ENCODE data around the gene BLVRB. TPM values are rescaled to one million over a fixed set of nuclear protein-coding genes. Genes with fewer than 3 reads are reported as not detected.

The BLVRB gene
- total and polyA plus RNA-seq, 10 of the 15 experiments (the other 5 are each of a cell fraction or from before 2014, with no cell fraction given), result 6.3 to 53.3 (median 27.8) TPM

DNA sequence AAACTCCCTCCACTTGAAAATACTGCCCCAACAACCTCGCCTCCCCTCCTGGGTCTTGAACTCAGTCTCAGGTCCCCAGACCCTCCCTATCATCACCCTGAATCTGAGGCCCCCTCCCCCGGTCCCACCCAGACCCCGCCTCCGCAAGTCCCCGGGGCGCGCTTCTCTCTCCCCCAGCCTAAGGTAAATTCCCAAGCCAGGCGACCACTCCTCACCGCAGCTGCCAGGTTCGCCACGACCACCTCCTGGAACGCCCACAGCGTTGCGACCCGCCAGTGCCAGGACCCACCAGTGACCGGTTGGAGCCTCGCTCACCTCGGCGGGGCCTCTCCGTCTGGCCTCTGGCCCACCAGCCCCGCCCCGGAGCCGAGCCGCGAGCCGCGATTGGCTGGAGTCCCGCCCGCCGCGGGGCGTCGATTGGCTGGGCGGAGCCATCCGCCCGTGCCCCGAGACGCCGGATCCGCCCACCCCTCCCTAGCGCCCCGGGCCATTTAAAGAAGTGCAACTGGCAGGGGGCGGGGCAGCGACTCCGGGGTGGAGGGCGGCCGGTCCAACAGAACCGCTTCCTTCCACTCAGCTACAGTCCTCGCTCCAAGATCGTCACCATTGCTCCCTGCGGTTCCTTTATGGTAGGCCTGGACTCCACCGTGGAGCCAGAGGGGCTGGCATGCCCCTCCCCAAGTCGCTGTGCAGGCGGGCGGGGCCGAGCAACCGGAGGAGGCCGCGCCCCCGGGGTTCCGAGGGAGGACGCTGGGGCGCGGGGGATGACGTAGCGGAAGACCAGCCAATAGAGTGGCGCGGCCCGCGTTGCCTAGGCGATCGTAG, 21.3 kb downstream of the BLVRB start, which contains the start of gene SERTAD3 (continued):
- TF ChIP-seq ZNF592 (IDR thresholded peaks at IDR 0.05), result no peak
- TF ChIP-seq POLR2AphosphoS2 (IDR thresholded peaks at IDR 0.05; ENCODE audit: low read depth, low read length), result peak; percentile 42; the same call in 1 of the 2 replicates
- no peak for TF ChIP-seq CBFB (IDR thresholded peaks at IDR 0.05; ENCODE audit: low read depth)
- no peak for TF ChIP-seq REST (IDR thresholded peaks at IDR 0.05; ENCODE audit: low read depth, low read length)
- TF ChIP-seq SUPT20H (IDR thresholded peaks at IDR 0.05; ENCODE audit: borderline replicate concordance, control insufficient read depth, low read depth, low read length), result no peak
- peak; percentile 52 for TF ChIP-seq CHD2 (IDR thresholded peaks at IDR 0.05; ENCODE audit: borderline replicate concordance, low read depth, low read length)
- TF ChIP-seq DPF2 (IDR thresholded peaks at IDR 0.05), result peak; percentile 57
- 0 out of 2 replicates have a peak, but pooled peaks have one; percentile 25 for TF ChIP-seq TARDBP (IDR thresholded peaks at IDR 0.05; ENCODE audit: borderline replicate concordance)
- no peak for TF ChIP-seq SIX5 (IDR thresholded peaks at IDR 0.05; ENCODE audit: low read depth, low read length, severe bottlenecking)
- TF ChIP-seq SPI1 (IDR thresholded peaks at IDR 0.05; ENCODE audit: borderline replicate concordance, insufficient read depth, low read depth, low read length), result 0 out of 2 replicates have a peak, but pooled peaks have one; percentile 36
- TF ChIP-seq CHD4 (IDR thresholded peaks at IDR 0.05), result no peak
- TF ChIP-seq SMARCA5 (IDR thresholded peaks at IDR 0.05), result 0 out of 2 replicates have a peak, but pooled peaks have one; percentile 43
- TF ChIP-seq IKZF1 (conservative IDR thresholded peaks at IDR 0.05), result peak; percentile 69
- no peak for TF ChIP-seq CEBPB (IDR thresholded peaks at IDR 0.05; ENCODE audit: borderline replicate concordance in 1 of 2, low read depth in 2 of 2, low read length in 2 of 2)
- TF ChIP-seq GATAD2B (conservative IDR thresholded peaks at IDR 0.05; ENCODE audit: low read depth), result peak; percentile 56
- no peak for TF ChIP-seq ATF2 (IDR thresholded peaks at IDR 0.05; ENCODE audit: low read length)
- TF ChIP-seq NFYA (IDR thresholded peaks at IDR 0.05; ENCODE audit: borderline replicate concordance, low read depth, low read length), result no peak
- peak; percentile 67 for TF ChIP-seq ATF7 (IDR thresholded peaks at IDR 0.05; ENCODE audit: low read depth)
- no peak for TF ChIP-seq CBX3 (IDR thresholded peaks at IDR 0.05; ENCODE audit: borderline replicate concordance, low read depth)

All from GM12878 (cell line).